Aorta (tissue), 5 donors: Measurements from ENCODE around the gene RNF32. TPM values are rescaled to one million over a fixed set of nuclear protein-coding genes. Genes with fewer than 3 reads are reported as not detected.
A peak's percentile ranks its signal among the peaks of the same experiment; 100 is the strongest.

Source experiments
- ATAC-seq: fragments of 200-7000 bp; cut with Tn5 transposase; one replicate; pipeline ENCODE4 v1.9.1; 2022; ENCODE audit warnings: moderate library complexity; ENCODE audit not compliant: low FRiP score
- DNase-seq, 2 donors: peaks; one replicate each; pipeline ENCODE4 v3.0.0-alpha.2; 2020
- H3K27ac ChIP-seq, 2 donors: one replicate each; pipeline ENCODE4 v1.5.1; 2013; ENCODE audit warnings: low read length in 2 of 2, mild to moderate bottlenecking in 2 of 2, moderate library complexity in 2 of 2, control low read depth in 1 of 2, inconsistent platforms in 1 of 2, low read depth in 1 of 2
- H3K27me3 ChIP-seq, 2 donors: one replicate each; pipeline ENCODE4 v1.6.1; 2013; ENCODE audit warnings: control low read depth in 1 of 2, low read length in 1 of 2, mild to moderate bottlenecking in 1 of 2, moderate library complexity in 1 of 2; ENCODE audit not compliant: insufficient read depth in 2 of 2, control insufficient read depth in 1 of 2
- H3K36me3 ChIP-seq, 2 donors: one replicate each; pipeline ENCODE4 v1.6.1; 2013; ENCODE audit warnings: control low read depth in 1 of 2, low read length in 1 of 2, mild to moderate bottlenecking in 1 of 2; ENCODE audit not compliant: insufficient read depth in 2 of 2, control insufficient read depth in 1 of 2
- H3K4me1 ChIP-seq, 2 donors: one replicate each; pipeline ENCODE4 v1.6.1; 2013; ENCODE audit warnings: low read length in 2 of 2, control low read depth in 1 of 2, mild to moderate bottlenecking in 1 of 2, moderate library complexity in 1 of 2; ENCODE audit not compliant: insufficient read depth in 2 of 2, control insufficient read depth in 1 of 2
- H3K4me3 ChIP-seq, 2 donors: one replicate each; pipeline ENCODE4 v1.5.1; 2013; ENCODE audit warnings: low read length in 2 of 2, control low read depth in 1 of 2, mild to moderate bottlenecking in 1 of 2
- H3K9me3 ChIP-seq: one replicate; pipeline ENCODE4 v1.6.1; 2013; ENCODE audit warnings: mild to moderate bottlenecking, low read length; ENCODE audit not compliant: control insufficient read depth
- WGBS, 2 donors: extraction: QIAGEN DNeasy Blood & Tissue Kit; methylation state at CpG; one replicate each; pipeline ENCODE4 v1.1.7; 2013; 5-methylcytosine and 5-hydroxymethylcytosine counted together
- intact Hi-C, 2 donors: fragments of 100-400 bp; cut with DNase I; formaldehyde crosslinking; loops; one replicate each; pipeline versions ENCODE4 v1.14.2 to v1.15.0; 2022
- polyA plus RNA-seq, 2 donors: library from polyadenylated mRNA; stranded (reverse); fragments of 200-250 nt; gene quantifications; one replicate each; pipeline ENCODE4 v1.2.3, GENCODE V29; 2013
- total RNA-seq, 2 donors: library from RNA; stranded (reverse); fragmentation: NEBNext Ultra II Directional; extraction: Animal tissue kit (Norgen Biotek cat#: 25700); gene quantifications; one replicate each; pipeline ENCODE4 v1.2.1, GENCODE V29; 2021
- donor health status: healthy with polysubstance abuse.
- donor health status: Bipolar disorder and iron deficiency.
- donor health status: DM: no; HTN: no; CAD: no.
- donor health status: DM: no; HTN: no; CAD: no.
- donor health status: DM: yes; HTN: yes; CAD: no.

Gene RNF32
- total and polyA plus RNA-seq, 4 donors: 0.20 to 0.72 TPM; not detected in 2

GRCh38 chr7:156661637-156662036 is 21.1 kb downstream of the RNF32 start:
- Histone ChIP-seq H3K27ac (no peak overlapping the region), H3K4me1 (no peaks in the 10 kb centered on the region), H3K4me3 (no peak overlapping the region), H3K27me3 (no peaks in the 10 kb centered on the region), H3K36me3 (no peaks in the 10 kb centered on the region), H3K9me3 (no peaks in the 10 kb centered on the region)
- ATAC-seq: no peak
- intact Hi-C loops: no loop called here
- no peak for DNase-seq
- 82 to 87% methylated on average over 5 of the region's 5 CpGs for WGBS, 2 donors

GRCh38 chr7:156662277-156662676 is 21.7 kb downstream of the RNF32 start:
- intact Hi-C loops: no loop called here
- Histone ChIP-seq H3K4me3 (no peak overlapping the region), H3K27ac (no peak overlapping the region), H3K27me3 (no peaks in the 10 kb centered on the region), H3K9me3 (no peaks in the 10 kb centered on the region), H3K4me1 (no peaks in the 10 kb centered on the region), H3K36me3 (no peaks in the 10 kb centered on the region)
- DNase-seq (no peak), ATAC-seq (no peak)
- WGBS, 2 donors: 88% methylated on average over 4 of the region's 4 CpGs

GRCh38 chr7:156665101-156665500 is 24.5 kb downstream of the RNF32 start:
- Histone ChIP-seq H3K4me1 (no peaks in the 10 kb centered on the region), H3K9me3 (no peaks in the 10 kb centered on the region), H3K27ac (no peak overlapping the region), H3K36me3 (peaks cover 0 to 2% of the 10 kb centered on the region in 2 donors), H3K27me3 (no peaks in the 10 kb centered on the region), H3K4me3 (no peak overlapping the region)
- DNase-seq (no peak), ATAC-seq (no peak)
- WGBS, 2 donors: 38 to 47% methylated on average over 4 of the region's 4 CpGs
- intact Hi-C loops: no loop called here

- intact Hi-C loops: no loop called here
- Histone ChIP-seq H3K36me3 (peaks cover 0 to 2% of the 10 kb centered on the region in 2 donors), H3K27ac (no peak overlapping the region), H3K27me3 (no peaks in the 10 kb centered on the region), H3K4me1 (no peaks in the 10 kb centered on the region), H3K9me3 (no peaks in the 10 kb centered on the region), H3K4me3 (no peak overlapping the region)
- 77 to 78% methylated on average over 8 of the region's 8 CpGs for WGBS, 2 donors
- no peak for ATAC-seq
- no peak for DNase-seq
Observed at GRCh38 chr7:156666368-156667109, 26.0 kb downstream of the RNF32 start.

GRCh38 chr7:156667110-156667426 is 26.5 kb downstream of the RNF32 start:
- WGBS, 2 donors: 85 to 91% methylated on average over 1 of the region's 1 CpG

GRCh38 chr7:156668130-156668741 is 27.7 kb downstream of the RNF32 start:
- Histone ChIP-seq H3K4me1 (no peaks in the 10 kb centered on the region), H3K27ac (no peak overlapping the region)
- ATAC-seq: peak; percentile 26

More at GRCh38 chr7:156667110-156667426, 26.5 kb downstream of the RNF32 start:
- Histone ChIP-seq H3K4me3 (no peak overlapping the region), H3K9me3 (no peaks in the 10 kb centered on the region), H3K27me3 (no peaks in the 10 kb centered on the region), H3K4me1 (no peaks in the 10 kb centered on the region), H3K27ac (no peak overlapping the region), H3K36me3 (peaks cover 0 to 2% of the 10 kb centered on the region in 2 donors)
- ATAC-seq (no peak), DNase-seq (no peak)
- intact Hi-C loops: no loop called here

GRCh38 chr7:156669035-156669828 is 28.7 kb downstream of the RNF32 start:
- H3K4me3 ChIP-seq: no peak overlapping the region
- DNase-seq: no peak
- ATAC-seq: no peak
- no peaks in the 10 kb centered on the region for H3K9me3 ChIP-seq
- H3K27ac ChIP-seq: no peak overlapping the region
- H3K27me3 ChIP-seq: no peaks in the 10 kb centered on the region
- H3K36me3 ChIP-seq: peaks cover 0 to 2% of the 10 kb centered on the region in 2 donors
- H3K4me1 ChIP-seq: no peaks in the 10 kb centered on the region
- WGBS, 2 donors: 95 to 96% methylated on average over 19 of the region's 19 CpGs
- intact Hi-C loops: no loop called here

More at GRCh38 chr7:156668130-156668741, 27.7 kb downstream of the RNF32 start:
- H3K36me3 ChIP-seq: peaks cover 0 to 2% of the 10 kb centered on the region in 2 donors
- 90% methylated on average over 13 of the region's 13 CpGs for WGBS, 2 donors
- intact Hi-C loops: no loop called here
- H3K4me3 ChIP-seq: no peak overlapping the region
- no peaks in the 10 kb centered on the region for H3K9me3 ChIP-seq
- H3K27me3 ChIP-seq: no peaks in the 10 kb centered on the region
- DNase-seq: no peak

- H3K27me3 ChIP-seq: no peaks in the 10 kb centered on the region
- WGBS, 2 donors: 92 to 93% methylated on average over 6 of the region's 6 CpGs
- H3K36me3 ChIP-seq: peaks cover 3 to 6% of the 10 kb centered on the region in 2 donors
- no peak overlapping the region for H3K27ac ChIP-seq
- intact Hi-C loops: no loop called here
- H3K9me3 ChIP-seq: no peaks in the 10 kb centered on the region
- no peak for DNase-seq
- no peak for ATAC-seq
- no peaks in the 10 kb centered on the region for H3K4me1 ChIP-seq
- no peak overlapping the region for H3K4me3 ChIP-seq
Observed at GRCh38 chr7:156673454-156673853, 32.9 kb downstream of the RNF32 start.
